Mucosa of descending colon (tissue), 3 donors: Measurements from ENCODE around the gene HDAC4. TPM values are rescaled to one million over a fixed set of nuclear protein-coding genes. Genes with fewer than 3 reads are reported as not detected.

Source experiments
- ATAC-seq: fragments of 200-7000 bp; cut with Tn5 transposase; one replicate; pipeline ENCODE4 v1.9.1; 2020; ENCODE audit warnings: mild to moderate bottlenecking, moderate library complexity
- DNase-seq, 3 donors: peaks; one replicate each; pipeline ENCODE4 v3.0.0-alpha.2; 2020
- H3K36me3 ChIP-seq: fragments of 200-600 bp; one replicate; pipeline ENCODE4 v1.8.0; 2021; ENCODE audit warnings: low read depth, mild to moderate bottlenecking
- H3K4me1 ChIP-seq: fragments of 200-600 bp; one replicate; pipeline ENCODE4 v1.8.0; 2021; ENCODE audit warnings: low read depth, mild to moderate bottlenecking
- H3K4me3 ChIP-seq: fragments of 200-600 bp; one replicate; pipeline ENCODE4 v1.8.0; 2021; ENCODE audit warnings: mild to moderate bottlenecking
- H3K9me3 ChIP-seq: fragments of 200-600 bp; one replicate; pipeline ENCODE4 v1.8.0; 2021; ENCODE audit warnings: mild to moderate bottlenecking
- intact Hi-C, 2 donors: fragments of 100-400 bp; cut with DNase I in 1 of 2; cut with micrococcal nuclease in 1 of 2; formaldehyde crosslinking; loops; one replicate each; pipeline versions ENCODE4 v1.11.0 to v1.11.1; 2022; cut with DNase I, micrococcal nuclease
- total RNA-seq, 3 donors: library from RNA; stranded (reverse); fragmentation: NEBNext Ultra II Directional in 2 of 3; extraction: Animal tissue kit (Norgen Biotek cat#: 25700) in 2 of 3; gene quantifications; one replicate each; pipeline versions ENCODE4 v1.2.1 to v1.2.4, GENCODE V29; 2021 to 2023
- TF ChIP-seq, protein P1 (sequence below): fragments of 200-600 bp; IDR thresholded peaks from one replicate; pipeline ENCODE4 v1.8.0; 2022; ENCODE audit warnings: antibody characterized with exemption, mild to moderate bottlenecking
- donor health status: DM: no; HTN: no; CAD: no; lungs with moderate emphysema.
- donor health status: DM: no; HTN: no; CAD: no.
- donor health status: DM: no; HTN: yes; CAD: no.

HDAC4 gene
- total RNA-seq, 3 donors from 2014 or later: 41.4 to 147 (median 44.0) TPM

DNA sequence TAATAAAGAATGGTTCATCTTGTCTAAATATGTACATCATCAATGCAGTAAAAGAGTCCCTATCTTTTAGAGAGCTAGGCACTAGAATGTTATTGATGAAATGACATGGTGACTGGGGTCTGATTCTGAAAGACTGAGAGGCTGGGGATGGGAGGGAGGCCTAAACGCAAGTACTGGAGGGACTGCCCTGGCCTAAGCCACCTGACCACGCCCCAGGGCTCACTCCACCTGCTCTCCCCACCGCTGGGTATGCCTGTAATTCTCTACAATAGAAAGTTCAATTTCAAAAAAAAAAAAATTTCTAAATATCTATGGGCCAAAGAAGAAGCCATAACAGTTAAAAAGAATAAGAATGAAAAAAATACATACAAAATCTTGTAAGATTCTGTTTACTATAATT is 194.0 kb downstream of the HDAC4 start:
- no peak for ATAC-seq
- intact Hi-C loops: no loop called here
- Histone ChIP-seq H3K4me1 (no peaks in the 10 kb centered on the region), H3K9me3 (no peaks in the 10 kb centered on the region), H3K36me3 (no peaks in the 10 kb centered on the region), H3K4me3 (no peak overlapping the region)
- TF ChIP-seq, protein P1, sequence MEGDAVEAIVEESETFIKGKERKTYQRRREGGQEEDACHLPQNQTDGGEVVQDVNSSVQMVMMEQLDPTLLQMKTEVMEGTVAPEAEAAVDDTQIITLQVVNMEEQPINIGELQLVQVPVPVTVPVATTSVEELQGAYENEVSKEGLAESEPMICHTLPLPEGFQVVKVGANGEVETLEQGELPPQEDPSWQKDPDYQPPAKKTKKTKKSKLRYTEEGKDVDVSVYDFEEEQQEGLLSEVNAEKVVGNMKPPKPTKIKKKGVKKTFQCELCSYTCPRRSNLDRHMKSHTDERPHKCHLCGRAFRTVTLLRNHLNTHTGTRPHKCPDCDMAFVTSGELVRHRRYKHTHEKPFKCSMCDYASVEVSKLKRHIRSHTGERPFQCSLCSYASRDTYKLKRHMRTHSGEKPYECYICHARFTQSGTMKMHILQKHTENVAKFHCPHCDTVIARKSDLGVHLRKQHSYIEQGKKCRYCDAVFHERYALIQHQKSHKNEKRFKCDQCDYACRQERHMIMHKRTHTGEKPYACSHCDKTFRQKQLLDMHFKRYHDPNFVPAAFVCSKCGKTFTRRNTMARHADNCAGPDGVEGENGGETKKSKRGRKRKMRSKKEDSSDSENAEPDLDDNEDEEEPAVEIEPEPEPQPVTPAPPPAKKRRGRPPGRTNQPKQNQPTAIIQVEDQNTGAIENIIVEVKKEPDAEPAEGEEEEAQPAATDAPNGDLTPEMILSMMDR: no peak
- DNase-seq: no peak

DNA sequence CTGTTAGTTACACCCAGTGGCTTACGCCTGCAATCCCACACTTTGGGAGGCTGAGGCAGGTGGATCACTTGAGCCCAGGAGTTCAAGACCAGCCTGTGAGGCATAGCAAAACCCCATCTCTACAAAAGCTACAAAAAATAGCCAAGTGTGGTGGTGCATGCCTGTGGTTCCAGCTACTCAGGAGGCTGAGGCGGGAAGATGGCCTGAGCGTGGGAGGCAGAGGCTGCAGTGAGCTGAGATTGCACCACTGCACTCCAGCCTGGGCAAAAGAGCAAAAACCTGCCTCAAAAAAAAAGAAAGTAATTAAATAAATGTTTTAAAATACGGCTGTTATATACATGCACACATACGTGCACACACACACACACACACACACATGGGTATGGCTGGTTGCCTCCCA is 194.8 kb downstream of the HDAC4 start:
- intact Hi-C loops: no loop called here
- TF ChIP-seq, protein P1: no peak
- no peaks in the 10 kb centered on the region for H3K36me3 ChIP-seq
- DNase-seq: no peak
- H3K4me1 ChIP-seq: no peaks in the 10 kb centered on the region
- no peak overlapping the region for H3K4me3 ChIP-seq
- H3K9me3 ChIP-seq: no peaks in the 10 kb centered on the region
- ATAC-seq: no peak

DNA sequence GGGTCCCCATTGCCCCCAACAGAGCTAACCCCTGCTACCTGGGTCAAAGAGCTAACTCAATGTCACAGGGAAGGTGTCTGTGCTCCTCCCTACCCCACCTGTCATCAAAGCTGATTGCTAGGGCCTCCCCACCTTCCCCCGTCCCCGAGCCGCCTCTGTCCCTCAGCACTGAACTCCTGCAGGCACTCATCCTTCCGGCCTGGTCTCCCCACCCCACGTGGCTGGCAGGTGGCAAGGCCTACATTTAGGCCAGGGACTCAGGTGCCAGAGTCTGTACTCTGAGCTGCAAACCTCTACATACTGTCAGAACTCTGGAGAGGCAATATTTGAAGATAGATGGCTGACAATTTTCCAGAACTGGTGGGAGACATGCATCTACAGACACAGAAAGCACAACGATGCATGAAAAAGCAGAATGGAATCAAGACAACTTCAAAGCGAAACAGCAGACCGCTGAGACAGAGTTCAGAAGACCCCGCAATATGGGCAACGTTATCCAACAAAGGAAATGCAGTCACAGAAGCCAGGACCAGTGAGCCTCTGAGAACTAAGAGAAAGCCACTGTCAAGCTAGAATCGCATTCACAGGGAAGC is 195.8 kb downstream of the HDAC4 start:
- ATAC-seq (no peak), DNase-seq (no peak)
- Histone ChIP-seq H3K4me1 (no peaks in the 10 kb centered on the region), H3K9me3 (no peaks in the 10 kb centered on the region), H3K4me3 (no peak overlapping the region), H3K36me3 (no peaks in the 10 kb centered on the region)
- TF ChIP-seq, protein P1: no peak
- intact Hi-C loops: no loop called here

DNA sequence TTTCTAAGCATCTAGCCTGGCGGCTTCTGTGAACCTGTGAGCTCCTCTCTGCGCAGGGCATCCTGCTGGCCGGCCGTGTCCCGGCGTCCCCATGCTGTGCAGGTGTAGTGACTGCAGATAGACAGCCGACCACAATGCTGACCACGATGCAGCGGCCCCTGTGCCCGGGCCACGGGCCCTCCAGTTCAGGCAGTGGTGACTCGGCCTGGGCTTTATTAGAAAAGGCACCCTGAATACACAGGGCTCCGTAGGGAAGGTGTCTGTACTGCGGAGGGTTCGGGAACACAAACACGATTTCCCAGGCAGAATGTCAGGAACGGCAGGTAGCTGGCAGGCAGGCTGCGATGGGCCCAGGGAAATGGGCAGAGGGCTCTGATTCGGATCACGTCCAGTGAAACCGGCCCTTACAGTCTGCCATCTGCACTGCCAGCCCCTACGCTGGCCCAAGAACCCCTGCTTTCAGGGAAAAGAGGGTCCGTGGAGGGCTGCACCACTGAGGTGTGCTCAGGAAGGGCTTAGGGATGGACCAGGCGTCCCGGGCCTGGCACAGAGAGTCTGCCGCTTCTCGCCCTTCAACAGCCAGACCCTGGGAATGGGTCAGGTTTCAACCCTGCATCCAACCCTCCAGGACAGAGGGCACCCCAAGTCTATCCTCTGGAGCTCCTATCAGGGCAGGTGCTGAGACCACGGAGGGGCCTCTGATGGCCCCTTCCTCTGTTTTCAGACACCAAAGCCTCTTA is 196.5 kb downstream of the HDAC4 start:
- DNase-seq (peak in 1 of 3 donors; percentile 31), ATAC-seq (no peak)
- intact Hi-C loops: no loop called here
- TF ChIP-seq, protein P1: no peak
- H3K36me3 ChIP-seq: no peaks in the 10 kb centered on the region
- H3K4me1 ChIP-seq: no peaks in the 10 kb centered on the region
- H3K4me3 ChIP-seq: no peak overlapping the region
- no peaks in the 10 kb centered on the region for H3K9me3 ChIP-seq

DNA sequence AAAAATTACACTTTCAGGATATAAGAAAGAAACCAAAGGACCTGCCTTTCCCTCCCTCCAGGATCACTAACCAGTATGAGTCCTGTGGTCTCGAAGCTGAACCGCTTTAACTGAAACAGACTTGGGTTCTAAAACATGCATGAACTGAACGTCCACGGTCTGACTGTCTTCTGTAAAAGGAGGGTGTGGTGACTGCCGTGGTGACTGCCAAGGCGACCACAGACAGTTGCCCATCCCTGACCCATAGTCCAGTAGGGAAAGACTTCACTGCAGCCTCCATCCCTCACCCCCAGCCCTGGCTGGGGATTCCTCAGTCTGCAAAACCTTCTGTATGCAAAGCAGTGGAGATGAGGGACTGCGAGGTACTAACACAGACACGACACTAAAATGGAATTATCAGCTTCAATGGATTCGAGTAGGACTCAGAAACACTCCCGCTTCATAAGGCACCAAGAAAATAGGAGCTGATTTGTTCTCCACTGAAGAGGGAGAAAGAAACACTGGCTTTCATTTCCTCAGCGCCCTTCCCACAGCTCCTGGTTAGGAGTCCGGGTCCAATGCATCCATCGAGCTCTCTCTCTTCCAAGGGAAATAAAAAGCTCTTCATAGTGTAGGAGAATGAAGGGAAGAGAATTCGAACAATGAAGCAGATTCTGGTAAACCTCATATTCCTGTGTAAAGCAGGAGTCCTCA is 197.2 kb downstream of the HDAC4 start:
- intact Hi-C loops: no loop called here
- no peaks in the 10 kb centered on the region for H3K36me3 ChIP-seq
- ATAC-seq: no peak

More for the DNA sequence above, 197.2 kb downstream of the HDAC4 start:
- no peaks in the 10 kb centered on the region for H3K9me3 ChIP-seq
- no peaks in the 10 kb centered on the region for H3K4me1 ChIP-seq
- TF ChIP-seq, protein P1: no peak
- H3K4me3 ChIP-seq: no peak overlapping the region
- DNase-seq: no peak
